Stimulated activated naive CD8-positive, alpha-beta T cell treated with anti-CD3 and anti-CD28 coated beads, Interleukin-15, amount 100 ng/mL, for 72 hours (primary cell): ENCODE data around the gene ZNF581.

Experiments
- ATAC-seq: fragments of 150-1000 bp; cut with Tn5 transposase; 2 replicates; pipeline ENCODE4 v1.10.0; 2021; ENCODE audit warnings: mild to moderate bottlenecking, moderate library complexity
- DNase-seq, 2 donors: peaks; one replicate each; pipeline ENCODE4 v3.0.0; 2021 to 2022
- H3K27ac Mint-ChIP-seq, 2 donors: one replicate each; pipeline ENCODE4 v1.8.0; 2022; ENCODE audit warnings: mild to moderate bottlenecking in 2 of 2, mixed read lengths in 2 of 2, moderate library complexity in 2 of 2
- H3K27me3 Mint-ChIP-seq: one replicate; pipeline ENCODE4 v1.8.0; 2022; ENCODE audit warnings: mixed read lengths
- H3K4me1 Mint-ChIP-seq: one replicate; pipeline ENCODE4 v1.8.0; 2022; ENCODE audit warnings: mild to moderate bottlenecking, mixed read lengths
- H3K4me3 Mint-ChIP-seq, 2 donors: one replicate each; pipeline ENCODE4 v1.8.0; 2022; ENCODE audit warnings: mild to moderate bottlenecking in 2 of 2, mixed read lengths in 2 of 2, moderate library complexity in 1 of 2
- H3K9me3 Mint-ChIP-seq, 2 donors: one replicate each; pipeline ENCODE4 v1.8.0; 2022; ENCODE audit warnings: mixed read lengths in 2 of 2

Gene ZNF581

DNA sequence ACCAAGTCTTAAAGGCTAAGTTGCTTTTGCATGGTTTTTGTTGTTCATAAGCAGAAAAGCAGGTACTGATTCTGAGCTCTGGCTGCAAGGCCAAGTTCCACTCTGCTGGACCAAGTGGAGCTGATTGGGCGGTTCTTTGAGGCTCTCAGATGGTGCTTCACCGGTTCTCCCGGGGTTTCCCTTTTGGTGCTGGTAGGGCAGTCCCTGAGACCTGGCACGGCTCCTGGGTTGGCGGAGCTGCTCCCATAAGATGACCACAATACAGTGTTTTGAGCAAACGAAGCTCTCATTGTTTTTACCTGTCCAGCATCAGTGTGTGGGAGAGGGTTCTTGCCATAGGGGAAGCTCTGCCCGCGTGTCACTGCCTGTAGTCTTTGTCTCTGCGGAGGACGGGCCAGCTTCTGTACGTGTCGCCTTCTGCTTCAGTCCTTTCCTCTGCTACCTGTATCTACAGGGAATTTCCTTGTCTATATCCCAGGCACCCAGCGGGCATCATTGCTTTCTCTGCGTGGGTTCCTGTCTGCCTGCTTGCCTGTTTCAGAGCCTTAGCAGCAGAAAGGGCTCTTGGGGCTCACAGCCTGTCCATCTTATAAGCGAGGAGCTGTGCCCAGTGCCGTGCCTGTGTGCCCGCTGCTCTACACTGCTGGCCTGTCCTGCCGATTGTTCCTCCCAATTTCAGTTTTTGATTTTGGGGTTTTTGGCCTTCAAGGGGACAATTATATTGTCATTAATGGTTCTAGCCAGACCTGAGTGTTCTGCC, 13.7 kb downstream of the ZNF581 start:
- DNase-seq (peak in 1 of 2 donors; percentile 55), ATAC-seq (no peak)
- Mint-ChIP-seq H3K9me3 (no peaks in the 10 kb centered on the region), H3K27ac (peak overlapping the region; percentile 52 to 86), H3K27me3 (no peaks in the 10 kb centered on the region), H3K4me3 (peak overlapping the region; percentile 88 to 90), H3K4me1 (peaks cover 53% of the 10 kb centered on the region)

DNA sequence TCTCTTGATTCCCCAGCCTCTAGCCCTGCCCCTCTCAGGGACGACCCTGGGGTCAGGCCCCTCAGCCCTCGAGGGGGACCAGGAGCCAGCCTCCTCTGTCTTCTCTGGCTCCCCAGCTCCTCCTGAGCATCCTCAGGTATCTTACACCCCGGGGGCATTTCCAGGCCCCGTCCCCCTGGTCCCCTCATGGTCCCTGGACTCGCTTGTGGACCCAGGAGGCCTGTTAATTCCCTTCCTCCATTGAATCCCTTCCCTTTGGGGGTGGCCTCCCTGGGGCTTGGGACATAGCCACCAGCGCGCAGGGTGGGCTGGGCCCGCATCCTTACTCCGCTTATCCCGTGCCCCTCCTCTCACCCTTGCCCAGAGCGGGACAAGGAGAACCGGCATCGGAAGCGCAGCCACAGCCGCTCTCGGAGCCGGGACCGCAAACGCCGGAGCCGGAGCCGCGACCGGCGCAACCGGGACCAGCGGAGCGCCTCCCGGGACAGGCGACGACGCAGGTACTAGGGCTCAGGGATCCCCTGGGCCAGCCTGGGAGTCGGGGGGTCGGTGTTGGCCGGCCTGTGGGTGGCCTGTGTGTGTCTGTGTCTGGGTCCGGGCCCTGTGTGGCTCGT, 15.5 kb downstream of the ZNF581 start:
- ATAC-seq (no peak), DNase-seq (no peak)
- Mint-ChIP-seq H3K9me3 (no peaks in the 10 kb centered on the region), H3K27me3 (no peaks in the 10 kb centered on the region), H3K4me1 (peaks cover 70% of the 10 kb centered on the region), H3K4me3 (peak overlapping the region; percentile 58 to 60), H3K27ac (no peak overlapping the region)

GRCh38 chr19:55659822-55660221, 16.4 kb downstream of the ZNF581 start:
- H3K9me3 Mint-ChIP-seq: no peaks in the 10 kb centered on the region
- peaks cover 74% of the 10 kb centered on the region for H3K4me1 Mint-ChIP-seq
- DNase-seq: no peak
- no peaks in the 10 kb centered on the region for H3K27me3 Mint-ChIP-seq
- ATAC-seq: no peak
- peak overlapping the region; percentile 58 to 60 for H3K4me3 Mint-ChIP-seq
- peak overlapping the region; percentile 66 to 98 for H3K27ac Mint-ChIP-seq

GRCh38 chr19:55660404-55660803, 17.0 kb downstream of the ZNF581 start:
- Mint-ChIP-seq H3K27ac (peak overlapping the region; percentile 66 to 87), H3K9me3 (no peaks in the 10 kb centered on the region), H3K27me3 (no peaks in the 10 kb centered on the region), H3K4me1 (peaks cover 74% of the 10 kb centered on the region), H3K4me3 (no peak overlapping the region)
- no peak for DNase-seq
- no peak for ATAC-seq

- Mint-ChIP-seq H3K9me3 (no peaks in the 10 kb centered on the region), H3K4me3 (no peak overlapping the region), H3K4me1 (peaks cover 76% of the 10 kb centered on the region), H3K27ac (peak overlapping the region in 1 of 2 donors; percentile 87), H3K27me3 (no peaks in the 10 kb centered on the region)
- no peak for ATAC-seq
- no peak for DNase-seq
Measured at GRCh38 chr19:55660991-55661390, 17.5 kb downstream of the ZNF581 start.

- H3K4me1 Mint-ChIP-seq: peaks cover 80% of the 10 kb centered on the region
- no peak overlapping the region for H3K4me3 Mint-ChIP-seq
- DNase-seq (no peak), ATAC-seq (no peak)
- H3K9me3 Mint-ChIP-seq: no peaks in the 10 kb centered on the region
- no peaks in the 10 kb centered on the region for H3K27me3 Mint-ChIP-seq
- H3K27ac Mint-ChIP-seq: peak overlapping the region in 1 of 2 donors; percentile 87
Measured at GRCh38 chr19:55661826-55662225, 18.4 kb downstream of the ZNF581 start.

- Mint-ChIP-seq H3K27me3 (no peaks in the 10 kb centered on the region), H3K4me1 (peaks cover 73% of the 10 kb centered on the region), H3K4me3 (no peak overlapping the region), H3K27ac (peak overlapping the region in 1 of 2 donors; percentile 82), H3K9me3 (no peaks in the 10 kb centered on the region)
- ATAC-seq (no peak), DNase-seq (no peak)
Measured at GRCh38 chr19:55663846-55664536, 20.5 kb downstream of the ZNF581 start.

GRCh38 chr19:55666343-55667005, 23.0 kb downstream of the ZNF581 start:
- H3K4me1 Mint-ChIP-seq: peaks cover 77% of the 10 kb centered on the region
- ATAC-seq: no peak
- no peak overlapping the region for H3K4me3 Mint-ChIP-seq
- H3K9me3 Mint-ChIP-seq: no peaks in the 10 kb centered on the region
- H3K27ac Mint-ChIP-seq: peak overlapping the region in 1 of 2 donors; percentile 75
- no peaks in the 10 kb centered on the region for H3K27me3 Mint-ChIP-seq
- no peak for DNase-seq

- Mint-ChIP-seq H3K27me3 (no peaks in the 10 kb centered on the region), H3K4me1 (peaks cover 77% of the 10 kb centered on the region), H3K27ac (peak overlapping the region in 1 of 2 donors; percentile 75), H3K4me3 (no peak overlapping the region), H3K9me3 (no peaks in the 10 kb centered on the region)
- DNase-seq (no peak), ATAC-seq (no peak)
Measured at GRCh38 chr19:55667006-55667381, 23.5 kb downstream of the ZNF581 start.

- Mint-ChIP-seq H3K4me3 (no peak overlapping the region), H3K27me3 (no peaks in the 10 kb centered on the region), H3K9me3 (no peaks in the 10 kb centered on the region), H3K4me1 (peaks cover 78% of the 10 kb centered on the region), H3K27ac (no peak overlapping the region)
- no peak for DNase-seq
- no peak for ATAC-seq
Measured at GRCh38 chr19:55667511-55667910, 24.1 kb downstream of the ZNF581 start.

GRCh38 chr19:55667958-55668357, 24.5 kb downstream of the ZNF581 start:
- no peak overlapping the region for H3K4me3 Mint-ChIP-seq
- no peak for ATAC-seq
- no peak for DNase-seq
- no peak overlapping the region for H3K27ac Mint-ChIP-seq
- H3K4me1 Mint-ChIP-seq: peaks cover 75% of the 10 kb centered on the region
- H3K9me3 Mint-ChIP-seq: no peaks in the 10 kb centered on the region
- no peaks in the 10 kb centered on the region for H3K27me3 Mint-ChIP-seq

- H3K27me3 Mint-ChIP-seq: no peaks in the 10 kb centered on the region
- no peaks in the 10 kb centered on the region for H3K9me3 Mint-ChIP-seq
- ATAC-seq (no peak), DNase-seq (no peak)
- H3K4me3 Mint-ChIP-seq: no peak overlapping the region
- H3K27ac Mint-ChIP-seq: no peak overlapping the region
- peaks cover 75% of the 10 kb centered on the region for H3K4me1 Mint-ChIP-seq
Measured at GRCh38 chr19:55668603-55669348, 25.3 kb downstream of the ZNF581 start.

DNA sequence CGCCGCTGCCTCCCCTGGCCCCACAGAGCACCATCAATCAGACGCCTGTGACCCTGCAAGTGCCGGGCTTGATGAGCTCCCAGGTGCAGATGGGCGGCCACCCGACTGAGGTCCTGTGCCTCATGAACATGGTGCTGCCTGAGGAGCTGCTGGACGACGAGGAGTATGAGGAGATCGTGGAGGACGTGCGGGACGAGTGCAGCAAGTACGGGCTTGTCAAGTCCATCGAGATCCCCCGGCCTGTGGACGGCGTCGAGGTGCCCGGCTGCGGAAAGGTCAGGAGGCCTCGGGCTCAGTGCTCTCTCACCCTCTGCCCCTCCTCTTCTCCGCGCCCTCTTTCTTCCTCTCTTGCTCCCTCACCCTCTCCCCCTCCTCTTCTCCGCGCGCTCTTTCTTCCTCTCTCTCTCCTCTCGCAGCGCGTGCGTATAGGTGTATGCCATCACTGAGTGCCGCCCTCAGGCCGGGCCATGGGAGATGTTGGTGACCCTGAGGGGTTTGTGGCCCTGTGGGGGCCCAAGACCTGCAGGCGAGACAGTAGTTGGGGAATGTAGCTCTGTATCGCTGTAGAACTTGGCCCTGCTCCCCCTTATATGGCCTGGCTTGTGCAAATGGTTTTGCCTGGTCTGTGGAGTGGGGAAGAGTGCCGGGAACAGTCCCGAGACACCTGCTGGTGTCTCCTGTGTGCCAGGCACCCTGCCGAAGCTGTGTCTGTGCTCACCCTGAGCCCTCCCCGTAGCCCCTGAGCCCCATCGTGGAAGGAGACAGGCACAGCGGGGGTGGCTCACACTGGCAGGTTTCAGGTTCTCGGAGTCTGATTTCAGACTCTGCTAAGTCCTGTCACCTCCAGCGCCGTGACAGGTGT, 26.2 kb downstream of the ZNF581 start:
- H3K27me3 Mint-ChIP-seq: no peaks in the 10 kb centered on the region
- no peak overlapping the region for H3K27ac Mint-ChIP-seq
- no peak for DNase-seq
- no peak for ATAC-seq
- peaks cover 76% of the 10 kb centered on the region for H3K4me1 Mint-ChIP-seq
- H3K9me3 Mint-ChIP-seq: no peaks in the 10 kb centered on the region
- no peak overlapping the region for H3K4me3 Mint-ChIP-seq

GRCh38 chr19:55670280-55671053, 27.0 kb downstream of the ZNF581 start:
- no peak for ATAC-seq
- Mint-ChIP-seq H3K27ac (peak overlapping the region in 1 of 2 donors; percentile 60), H3K27me3 (no peaks in the 10 kb centered on the region), H3K9me3 (no peaks in the 10 kb centered on the region), H3K4me1 (peaks cover 78% of the 10 kb centered on the region), H3K4me3 (no peak overlapping the region)
- DNase-seq: no peak
